ENCODE data around the gene EVX2.

- no peak for TF ChIP-seq CTCF (conservative IDR thresholded peaks at IDR 0.05; ENCODE audit: low read depth, low read length)
- no peak for TF ChIP-seq EZH2 (IDR thresholded peaks at IDR 0.05; ENCODE audit: low read length, unreplicated experiment)
Observed at GRCh38 chr2:176084611-176085119, 903 bp upstream of the EVX2 start.

All from PC-3 (cell line).